ENCODE measurements around the gene CHRNB4.

GRCh38 chr15:78675206-78675605 is 34.2 kb upstream of the CHRNB4 start:
- TF ChIP-seq POLR2A (IDR thresholded peaks at IDR 0.05) = no peak
- TF ChIP-seq, protein P1, sequence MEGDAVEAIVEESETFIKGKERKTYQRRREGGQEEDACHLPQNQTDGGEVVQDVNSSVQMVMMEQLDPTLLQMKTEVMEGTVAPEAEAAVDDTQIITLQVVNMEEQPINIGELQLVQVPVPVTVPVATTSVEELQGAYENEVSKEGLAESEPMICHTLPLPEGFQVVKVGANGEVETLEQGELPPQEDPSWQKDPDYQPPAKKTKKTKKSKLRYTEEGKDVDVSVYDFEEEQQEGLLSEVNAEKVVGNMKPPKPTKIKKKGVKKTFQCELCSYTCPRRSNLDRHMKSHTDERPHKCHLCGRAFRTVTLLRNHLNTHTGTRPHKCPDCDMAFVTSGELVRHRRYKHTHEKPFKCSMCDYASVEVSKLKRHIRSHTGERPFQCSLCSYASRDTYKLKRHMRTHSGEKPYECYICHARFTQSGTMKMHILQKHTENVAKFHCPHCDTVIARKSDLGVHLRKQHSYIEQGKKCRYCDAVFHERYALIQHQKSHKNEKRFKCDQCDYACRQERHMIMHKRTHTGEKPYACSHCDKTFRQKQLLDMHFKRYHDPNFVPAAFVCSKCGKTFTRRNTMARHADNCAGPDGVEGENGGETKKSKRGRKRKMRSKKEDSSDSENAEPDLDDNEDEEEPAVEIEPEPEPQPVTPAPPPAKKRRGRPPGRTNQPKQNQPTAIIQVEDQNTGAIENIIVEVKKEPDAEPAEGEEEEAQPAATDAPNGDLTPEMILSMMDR (IDR thresholded peaks at IDR 0.05) = no peak

Measured in right lobe of liver (tissue), 4 donors.